Ovary (tissue), 9 donors: Measurements from ENCODE around the gene SMAD9. TPM values are rescaled to one million over a fixed set of nuclear protein-coding genes. Genes with fewer than 3 reads are reported as not detected.

ENCODE experiments used
- DNase-seq, 5 donors: peaks; one replicate each; pipeline ENCODE4 v3.0.0-alpha.2; 2019 to 2020
- H3K27ac ChIP-seq, 2 donors: fragments of 200-600 bp; one replicate each; pipeline versions ENCODE4 v1.5.1 to v1.8.0; 2019 to 2022
- H3K27me3 ChIP-seq: fragments of 200-600 bp; one replicate; pipeline ENCODE4 v1.8.0; 2022
- H3K36me3 ChIP-seq: fragments of 200-600 bp; sonication (generic); one replicate; pipeline ENCODE4 v1.5.1; 2019
- H3K4me1 ChIP-seq: one replicate; pipeline ENCODE4 v1.8.1; 2013; ENCODE audit warnings: mild to moderate bottlenecking, moderate library complexity; ENCODE audit not compliant: insufficient read depth
- H3K4me3 ChIP-seq: fragments of 200-600 bp; sonication (generic); one replicate; pipeline ENCODE4 v1.5.1; 2017
- H3K9me3 ChIP-seq, 2 donors: fragments of 200-600 bp in 1 of 2; sonication (generic) in 1 of 2; one replicate each; pipeline versions ENCODE4 v1.5.1 to v1.8.1; 2013 to 2019; ENCODE audit warnings: mild to moderate bottlenecking in 1 of 2, moderate library complexity in 1 of 2
- CTCF ChIP-seq, 3 donors: fragments of 450-650 bp in 2 of 3; fragments of 200-600 bp in 1 of 3; IDR thresholded peaks; one replicate each; pipeline versions ENCODE4 v1.5.1 to v1.8.0; 2016 to 2022; ENCODE audit warnings: antibody characterized with exemption in 3 of 3, mild to moderate bottlenecking in 1 of 3
- EP300 ChIP-seq: sonication (generic); formaldehyde crosslinking; IDR thresholded peaks from one replicate; pipeline ENCODE4 v1.6.1; 2017; ENCODE audit warnings: antibody characterized with exemption
- POLR2A ChIP-seq: fragments of 450-650 bp; IDR thresholded peaks from one replicate; pipeline ENCODE4 v1.6.1; 2017; ENCODE audit warnings: antibody characterized with exemption, mild to moderate bottlenecking, moderate library complexity
- WGBS, 3 donors: extraction: QIAGEN DNeasy Blood & Tissue Kit in 1 of 3; methylation state at CpG; one replicate each; pipeline versions ENCODE4 v1.1.5 to v1.1.7; 2013 to 2017; 5-methylcytosine and 5-hydroxymethylcytosine counted together
- intact Hi-C, 4 donors: fragments of 100-400 bp; cut with DNase I; formaldehyde crosslinking; loops; one replicate each; pipeline versions ENCODE4 v1.11.0 to v1.15.1; 2022 to 2023
- polyA plus RNA-seq, 2 donors: library from polyadenylated mRNA; stranded (reverse); fragments of 200-250 nt in 1 of 2; fragments of 350-450 nt in 1 of 2; fragmentation: Illumina TruSeq in 1 of 2; extraction: RNeasy Lipid Tissue Mini Kit (QIAGEN cat#74804) in 1 of 2; gene quantifications; one replicate each; pipeline ENCODE4 v1.2.3, GENCODE V29; 2013 to 2014
- total RNA-seq, 7 donors: library from RNA; depleted of rRNA in 2 of 7; stranded (reverse); fragments of >200 nt in 2 of 7; fragmentation: NEBNext Ultra II Directional in 3 of 7; extraction: Animal tissue kit (Norgen Biotek cat#: 25700) in 3 of 7; gene quantifications; one replicate each; pipeline versions ENCODE4 v1.1.0 to v1.2.4, GENCODE V29; 2016 to 2023
- donor health status: DM: no; HTN: no; CAD: no; lungs with moderate emphysema.
- donor health status: DM: no; HTN: no; CAD: no.
- donor health status: Bipolar disorder and iron deficiency.
- donor health status: DM: yes; HTN: yes; CAD: no.
- donor health status: DM: no; HTN: no; CAD: no.
- donor health status: DM: yes; HTN: yes; CAD: no.

The SMAD9 gene
- total and polyA plus RNA-seq, 9 donors = 7.6 to 26.5 (median 11.7) TPM

- Histone ChIP-seq H3K27me3 (no peaks in the 10 kb centered on the region), H3K36me3 (no peaks in the 10 kb centered on the region), H3K4me3 (no peak overlapping the region), H3K4me1 (no peaks in the 10 kb centered on the region), H3K27ac (no peak overlapping the region), H3K9me3 (no peaks in the 10 kb centered on the region)
- intact Hi-C loops = no loop called here
- DNase-seq = no peak
- TF ChIP-seq EP300 (no peak), CTCF (IDR thresholded peaks at IDR 0.05) (no peak), POLR2A (no peak)
Observed at GRCh38 chr13:36954542-36954941, 34.5 kb upstream of the SMAD9 start.

- TF ChIP-seq EP300 = no peak
- no peak for TF ChIP-seq POLR2A
- TF ChIP-seq CTCF (IDR thresholded peaks at IDR 0.05) = no peak
- no peak overlapping the region for H3K27ac ChIP-seq
- no peaks in the 10 kb centered on the region for H3K27me3 ChIP-seq
- intact Hi-C loops = no loop called here
- 83 to 86% (median 84%) methylated on average over 2 of the region's 2 CpGs for WGBS, 3 donors
- H3K4me1 ChIP-seq = no peaks in the 10 kb centered on the region
- DNase-seq = no peak
- no peaks in the 10 kb centered on the region for H3K9me3 ChIP-seq
- no peak overlapping the region for H3K4me3 ChIP-seq
- H3K36me3 ChIP-seq = no peaks in the 10 kb centered on the region
Observed at GRCh38 chr13:36950920-36951319, 30.9 kb upstream of the SMAD9 start.

- H3K9me3 ChIP-seq = no peaks in the 10 kb centered on the region
- 73 to 84% (median 74%) methylated on average over 4 of the region's 4 CpGs for WGBS, 3 donors
- H3K27me3 ChIP-seq = no peaks in the 10 kb centered on the region
- H3K4me3 ChIP-seq = no peak overlapping the region
- no peaks in the 10 kb centered on the region for H3K36me3 ChIP-seq
- intact Hi-C loops = no loop called here
- H3K4me1 ChIP-seq = no peaks in the 10 kb centered on the region
- no peak for DNase-seq
- TF ChIP-seq POLR2A (no peak), EP300 (no peak), CTCF (IDR thresholded peaks at IDR 0.05) (no peak)
- no peak overlapping the region for H3K27ac ChIP-seq
Observed at GRCh38 chr13:36950330-36950729, 30.3 kb upstream of the SMAD9 start.

GRCh38 chr13:36945078-36945477 lies 25.0 kb upstream of the SMAD9 start:
- no peak for TF ChIP-seq POLR2A
- no peak for TF ChIP-seq CTCF (IDR thresholded peaks at IDR 0.05)
- TF ChIP-seq EP300 = no peak
- Histone ChIP-seq H3K27ac (no peak overlapping the region), H3K9me3 (no peaks in the 10 kb centered on the region), H3K27me3 (no peaks in the 10 kb centered on the region), H3K4me3 (no peak overlapping the region), H3K36me3 (no peaks in the 10 kb centered on the region), H3K4me1 (no peaks in the 10 kb centered on the region)
- 41 to 50% (median 45%) methylated on average over 3 of the region's 3 CpGs for WGBS, 3 donors
- DNase-seq = no peak
- intact Hi-C loops = no loop called here

- Histone ChIP-seq H3K9me3 (no peaks in the 10 kb centered on the region), H3K4me3 (no peak overlapping the region), H3K27me3 (no peaks in the 10 kb centered on the region), H3K27ac (no peak overlapping the region), H3K36me3 (no peaks in the 10 kb centered on the region), H3K4me1 (no peaks in the 10 kb centered on the region)
- DNase-seq = no peak
- 65 to 70% (median 67%) methylated on average over 7 of the region's 7 CpGs for WGBS, 3 donors
- intact Hi-C loops = no loop called here
- TF ChIP-seq EP300 = no peak
- no peak for TF ChIP-seq POLR2A
- TF ChIP-seq CTCF (IDR thresholded peaks at IDR 0.05) = no peak
Observed at GRCh38 chr13:36925603-36926002, 5.6 kb upstream of the SMAD9 start.
